SK-N-SH treated with all-trans-retinoic acid at 6 μM for 48 hours (cell line): ENCODE measurements around the gene CMIP.

ENCODE experiments used
- ATAC-seq: fragments of 200-7000 bp; cut with Tn5 transposase; 3 replicates; pipeline ENCODE4 v1.9.1; 2020; ENCODE audit warnings: mild to moderate bottlenecking, moderate library complexity
- ARNTL ChIP-seq: fragments of 450-650 bp; formaldehyde crosslinking; IDR thresholded peaks from 2 replicates; pipeline ENCODE4 v1.5.0; 2020; ENCODE audit warnings: low read depth, mild to moderate bottlenecking, moderate library complexity, borderline replicate concordance
- BACH2 ChIP-seq: fragments of 250-450 bp; sonication (Bioruptor Pico); IDR thresholded peaks from 2 replicates; pipeline ENCODE4 v1.9.0; 2021; ENCODE audit warnings: mild to moderate bottlenecking, borderline replicate concordance
- CSDC2 ChIP-seq: fragments of 250-450 bp; sonication (Bioruptor Pico); IDR thresholded peaks from 2 replicates; pipeline ENCODE4 v1.5.0; 2020; ENCODE audit warnings: mild to moderate bottlenecking, moderate library complexity
- ESRRG ChIP-seq: fragments of 250-450 bp; sonication (Bioruptor Pico); IDR thresholded peaks from 2 replicates; pipeline ENCODE4 v1.6.1; 2021; ENCODE audit warnings: mild to moderate bottlenecking
- ISL1 ChIP-seq: fragments of 250-450 bp; sonication (Bioruptor Pico); IDR thresholded peaks from 2 replicates; pipeline ENCODE4 v2.1.2; 2022; ENCODE audit warnings: mild to moderate bottlenecking, moderate library complexity
- OSR1 ChIP-seq: fragments of 250-450 bp; sonication (Bioruptor Pico); IDR thresholded peaks from 2 replicates; pipeline ENCODE4 v1.8.0; 2022; ENCODE audit warnings: moderate library complexity, mild to moderate bottlenecking, inconsistent platforms
- PPARA ChIP-seq: fragments of 250-450 bp; sonication (Bioruptor Pico); IDR thresholded peaks from 2 replicates; pipeline ENCODE4 v1.5.0; 2020; ENCODE audit warnings: mild to moderate bottlenecking, borderline replicate concordance
- RARB ChIP-seq: fragments of 250-450 bp; sonication (Bioruptor Pico); IDR thresholded peaks from 2 replicates; pipeline ENCODE4 v1.8.0; 2021; ENCODE audit warnings: mild to moderate bottlenecking, moderate library complexity
- SNAI2 ChIP-seq: fragments of 250-450 bp; sonication (Bioruptor Pico); IDR thresholded peaks from 2 replicates; pipeline ENCODE4 v1.5.0; 2020; ENCODE audit warnings: mild to moderate bottlenecking, moderate library complexity
- TCF4 ChIP-seq: fragments of 250-450 bp; sonication (Bioruptor Pico); IDR thresholded peaks from 2 replicates; pipeline ENCODE4 v1.8.0; 2021; ENCODE audit warnings: mild to moderate bottlenecking, moderate library complexity, borderline replicate concordance
- TOX ChIP-seq: fragments of 250-450 bp; sonication (Bioruptor Pico); IDR thresholded peaks from 2 replicates; pipeline ENCODE4 v1.8.0; 2021; ENCODE audit warnings: mild to moderate bottlenecking, moderate library complexity, borderline replicate concordance
- ZC3H10 ChIP-seq: fragments of 250-450 bp; sonication (Bioruptor Pico); IDR thresholded peaks from 2 replicates; pipeline ENCODE4 v1.5.1; 2021; ENCODE audit warnings: mild to moderate bottlenecking, moderate library complexity
- ZFP3 ChIP-seq: fragments of 250-450 bp; sonication (Bioruptor Pico); IDR thresholded peaks from 2 replicates; pipeline ENCODE4 v1.5.0; 2020; ENCODE audit warnings: mild to moderate bottlenecking, moderate library complexity
- ZFP30 ChIP-seq: fragments of 450-650 bp; formaldehyde crosslinking; IDR thresholded peaks from 2 replicates; pipeline ENCODE4 v1.5.0; 2022; ENCODE audit warnings: mild to moderate bottlenecking, moderate library complexity
- ZNF565 ChIP-seq: fragments of 450-650 bp; formaldehyde crosslinking; conservative IDR thresholded peaks from 2 replicates; pipeline ENCODE4 v1.5.0; 2020; ENCODE audit warnings: low read depth, mild to moderate bottlenecking, moderate library complexity
- ZNF70 ChIP-seq: fragments of 450-650 bp; formaldehyde crosslinking; IDR thresholded peaks from 2 replicates; pipeline ENCODE4 v1.5.0; 2020; ENCODE audit warnings: mild to moderate bottlenecking, moderate library complexity
- ZNF8 ChIP-seq: fragments of 450-650 bp; formaldehyde crosslinking; IDR thresholded peaks from 2 replicates; pipeline ENCODE4 v1.5.0; 2020; ENCODE audit warnings: mild to moderate bottlenecking, moderate library complexity
- TF ChIP-seq, protein P1 (sequence below): fragments of 250-450 bp; sonication (Bioruptor Pico); IDR thresholded peaks from 2 replicates; pipeline ENCODE4 v1.5.1; 2020; ENCODE audit warnings: low read depth, mild to moderate bottlenecking, moderate library complexity
- TF ChIP-seq, protein P2 (sequence below): fragments of 250-450 bp; sonication (Bioruptor Pico); IDR thresholded peaks from 2 replicates; pipeline ENCODE4 v1.8.0; 2021; ENCODE audit warnings: low read depth, mild to moderate bottlenecking, moderate library complexity, borderline replicate concordance
- TF ChIP-seq, protein P3 (sequence below): fragments of 250-450 bp; sonication (Bioruptor Pico); IDR thresholded peaks from 2 replicates; pipeline ENCODE4 v1.5.1; 2021; ENCODE audit warnings: mild to moderate bottlenecking, moderate library complexity
- TF ChIP-seq, protein P4 (sequence below): fragments of 250-450 bp; sonication (Bioruptor Pico); IDR thresholded peaks from 2 replicates; pipeline ENCODE4 v1.8.0; 2020; ENCODE audit warnings: mild to moderate bottlenecking, moderate library complexity, borderline replicate concordance
- TF ChIP-seq, protein P5 (sequence below): fragments of 250-450 bp; sonication (Bioruptor Pico); IDR thresholded peaks from 2 replicates; pipeline ENCODE4 v1.5.0; 2020; ENCODE audit warnings: mild to moderate bottlenecking, moderate library complexity

CMIP gene

GRCh38 chr16:81427219-81427618, 17.4 kb upstream of the CMIP start:
- ATAC-seq, result no peak
- no peak for TF ChIP-seq BACH2 (CRISPR knock-in tag)
- TF ChIP-seq, protein P1, sequence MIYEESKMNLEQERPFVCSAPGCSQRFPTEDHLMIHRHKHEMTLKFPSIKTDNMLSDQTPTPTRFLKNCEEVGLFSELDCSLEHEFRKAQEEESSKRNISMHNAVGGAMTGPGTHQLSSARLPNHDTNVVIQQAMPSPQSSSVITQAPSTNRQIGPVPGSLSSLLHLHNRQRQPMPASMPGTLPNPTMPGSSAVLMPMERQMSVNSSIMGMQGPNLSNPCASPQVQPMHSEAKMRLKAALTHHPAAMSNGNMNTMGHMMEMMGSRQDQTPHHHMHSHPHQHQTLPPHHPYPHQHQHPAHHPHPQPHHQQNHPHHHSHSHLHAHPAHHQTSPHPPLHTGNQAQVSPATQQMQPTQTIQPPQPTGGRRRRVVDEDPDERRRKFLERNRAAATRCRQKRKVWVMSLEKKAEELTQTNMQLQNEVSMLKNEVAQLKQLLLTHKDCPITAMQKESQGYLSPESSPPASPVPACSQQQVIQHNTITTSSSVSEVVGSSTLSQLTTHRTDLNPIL (CRISPR knock-in tag), result no peak
- no peak for TF ChIP-seq SNAI2
- no peak for TF ChIP-seq TCF4 (CRISPR knock-in tag)
- TF ChIP-seq ZNF70 (CRISPR knock-in tag), result no peak
- TF ChIP-seq ZFP3 (CRISPR knock-in tag), result no peak
- no peak for TF ChIP-seq TOX
- TF ChIP-seq PPARA (CRISPR knock-in tag), result no peak
- TF ChIP-seq ZFP30 (CRISPR knock-in tag), result no peak
- no peak for TF ChIP-seq OSR1 (CRISPR knock-in tag)
- no peak for TF ChIP-seq ZNF8 (CRISPR knock-in tag)
- TF ChIP-seq, protein P2, sequence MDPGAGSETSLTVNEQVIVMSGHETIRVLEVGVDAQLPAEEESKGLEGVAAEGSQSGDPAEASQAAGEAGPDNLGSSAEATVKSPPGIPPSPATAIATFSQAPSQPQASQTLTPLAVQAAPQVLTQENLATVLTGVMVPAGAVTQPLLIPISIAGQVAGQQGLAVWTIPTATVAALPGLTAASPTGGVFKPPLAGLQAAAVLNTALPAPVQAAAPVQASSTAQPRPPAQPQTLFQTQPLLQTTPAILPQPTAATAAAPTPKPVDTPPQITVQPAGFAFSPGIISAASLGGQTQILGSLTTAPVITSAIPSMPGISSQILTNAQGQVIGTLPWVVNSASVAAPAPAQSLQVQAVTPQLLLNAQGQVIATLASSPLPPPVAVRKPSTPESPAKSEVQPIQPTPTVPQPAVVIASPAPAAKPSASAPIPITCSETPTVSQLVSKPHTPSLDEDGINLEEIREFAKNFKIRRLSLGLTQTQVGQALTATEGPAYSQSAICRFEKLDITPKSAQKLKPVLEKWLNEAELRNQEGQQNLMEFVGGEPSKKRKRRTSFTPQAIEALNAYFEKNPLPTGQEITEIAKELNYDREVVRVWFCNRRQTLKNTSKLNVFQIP (CRISPR knock-in tag), result no peak
- TF ChIP-seq, protein P3, sequence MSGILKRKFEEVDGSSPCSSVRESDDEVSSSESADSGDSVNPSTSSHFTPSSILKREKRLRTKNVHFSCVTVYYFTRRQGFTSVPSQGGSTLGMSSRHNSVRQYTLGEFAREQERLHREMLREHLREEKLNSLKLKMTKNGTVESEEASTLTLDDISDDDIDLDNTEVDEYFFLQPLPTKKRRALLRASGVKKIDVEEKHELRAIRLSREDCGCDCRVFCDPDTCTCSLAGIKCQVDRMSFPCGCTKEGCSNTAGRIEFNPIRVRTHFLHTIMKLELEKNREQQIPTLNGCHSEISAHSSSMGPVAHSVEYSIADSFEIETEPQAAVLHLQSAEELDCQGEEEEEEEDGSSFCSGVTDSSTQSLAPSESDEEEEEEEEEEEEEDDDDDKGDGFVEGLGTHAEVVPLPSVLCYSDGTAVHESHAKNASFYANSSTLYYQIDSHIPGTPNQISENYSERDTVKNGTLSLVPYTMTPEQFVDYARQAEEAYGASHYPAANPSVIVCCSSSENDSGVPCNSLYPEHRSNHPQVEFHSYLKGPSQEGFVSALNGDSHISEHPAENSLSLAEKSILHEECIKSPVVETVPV (CRISPR knock-in tag), result no peak
- TF ChIP-seq ISL1 (CRISPR knock-in tag), result no peak
- TF ChIP-seq, protein P4, sequence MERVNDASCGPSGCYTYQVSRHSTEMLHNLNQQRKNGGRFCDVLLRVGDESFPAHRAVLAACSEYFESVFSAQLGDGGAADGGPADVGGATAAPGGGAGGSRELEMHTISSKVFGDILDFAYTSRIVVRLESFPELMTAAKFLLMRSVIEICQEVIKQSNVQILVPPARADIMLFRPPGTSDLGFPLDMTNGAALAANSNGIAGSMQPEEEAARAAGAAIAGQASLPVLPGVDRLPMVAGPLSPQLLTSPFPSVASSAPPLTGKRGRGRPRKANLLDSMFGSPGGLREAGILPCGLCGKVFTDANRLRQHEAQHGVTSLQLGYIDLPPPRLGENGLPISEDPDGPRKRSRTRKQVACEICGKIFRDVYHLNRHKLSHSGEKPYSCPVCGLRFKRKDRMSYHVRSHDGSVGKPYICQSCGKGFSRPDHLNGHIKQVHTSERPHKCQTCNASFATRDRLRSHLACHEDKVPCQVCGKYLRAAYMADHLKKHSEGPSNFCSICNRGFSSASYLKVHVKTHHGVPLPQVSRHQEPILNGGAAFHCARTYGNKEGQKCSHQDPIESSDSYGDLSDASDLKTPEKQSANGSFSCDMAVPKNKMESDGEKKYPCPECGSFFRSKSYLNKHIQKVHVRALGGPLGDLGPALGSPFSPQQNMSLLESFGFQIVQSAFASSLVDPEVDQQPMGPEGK (CRISPR knock-in tag), result no peak

DNA sequence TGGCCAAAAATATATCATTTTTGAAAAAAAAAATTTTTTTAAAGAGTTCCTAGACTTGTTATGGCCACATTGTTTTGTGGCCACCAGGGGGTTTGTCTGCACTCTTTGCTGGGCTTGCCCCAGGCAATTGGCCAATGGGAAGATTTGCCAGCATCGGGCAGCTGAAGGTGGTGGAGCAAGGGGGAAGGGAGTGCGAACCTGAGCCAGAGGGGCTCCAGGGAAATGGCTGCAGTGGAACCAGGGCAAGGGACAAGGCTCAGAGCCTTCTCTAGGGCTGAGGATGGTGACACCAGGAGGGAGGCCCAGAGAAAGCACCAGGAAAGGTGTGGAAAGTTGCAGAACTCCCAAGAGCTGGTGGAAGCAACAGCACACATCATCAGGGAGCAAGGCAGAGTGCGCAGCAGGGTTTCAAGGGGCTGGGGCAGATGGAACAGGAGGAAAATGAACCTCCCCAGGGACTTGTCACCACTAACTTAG, 15.5 kb upstream of the CMIP start:
- TF ChIP-seq ESRRG (CRISPR knock-in tag) (no peak), BACH2 (CRISPR knock-in tag) (no peak), ARNTL (no peak), PPARA (CRISPR knock-in tag) (no peak), ZNF70 (CRISPR knock-in tag) (no peak), CSDC2 (CRISPR knock-in tag) (no peak), TOX (no peak), OSR1 (CRISPR knock-in tag) (no peak), TCF4 (CRISPR knock-in tag) (no peak), ZFP3 (CRISPR knock-in tag) (no peak), RARB (CRISPR knock-in tag) (no peak), ISL1 (CRISPR knock-in tag) (no peak), ZNF565 (CRISPR knock-in tag) (no peak), ZNF8 (CRISPR knock-in tag) (no peak), ZC3H10 (CRISPR knock-in tag) (no peak)
- TF ChIP-seq, protein P5, sequence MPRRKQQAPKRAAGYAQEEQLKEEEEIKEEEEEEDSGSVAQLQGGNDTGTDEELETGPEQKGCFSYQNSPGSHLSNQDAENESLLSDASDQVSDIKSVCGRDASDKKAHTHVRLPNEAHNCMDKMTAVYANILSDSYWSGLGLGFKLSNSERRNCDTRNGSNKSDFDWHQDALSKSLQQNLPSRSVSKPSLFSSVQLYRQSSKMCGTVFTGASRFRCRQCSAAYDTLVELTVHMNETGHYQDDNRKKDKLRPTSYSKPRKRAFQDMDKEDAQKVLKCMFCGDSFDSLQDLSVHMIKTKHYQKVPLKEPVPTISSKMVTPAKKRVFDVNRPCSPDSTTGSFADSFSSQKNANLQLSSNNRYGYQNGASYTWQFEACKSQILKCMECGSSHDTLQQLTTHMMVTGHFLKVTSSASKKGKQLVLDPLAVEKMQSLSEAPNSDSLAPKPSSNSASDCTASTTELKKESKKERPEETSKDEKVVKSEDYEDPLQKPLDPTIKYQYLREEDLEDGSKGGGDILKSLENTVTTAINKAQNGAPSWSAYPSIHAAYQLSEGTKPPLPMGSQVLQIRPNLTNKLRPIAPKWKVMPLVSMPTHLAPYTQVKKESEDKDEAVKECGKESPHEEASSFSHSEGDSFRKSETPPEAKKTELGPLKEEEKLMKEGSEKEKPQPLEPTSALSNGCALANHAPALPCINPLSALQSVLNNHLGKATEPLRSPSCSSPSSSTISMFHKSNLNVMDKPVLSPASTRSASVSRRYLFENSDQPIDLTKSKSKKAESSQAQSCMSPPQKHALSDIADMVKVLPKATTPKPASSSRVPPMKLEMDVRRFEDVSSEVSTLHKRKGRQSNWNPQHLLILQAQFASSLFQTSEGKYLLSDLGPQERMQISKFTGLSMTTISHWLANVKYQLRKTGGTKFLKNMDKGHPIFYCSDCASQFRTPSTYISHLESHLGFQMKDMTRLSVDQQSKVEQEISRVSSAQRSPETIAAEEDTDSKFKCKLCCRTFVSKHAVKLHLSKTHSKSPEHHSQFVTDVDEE (CRISPR knock-in tag), result no peak
- TF ChIP-seq, protein P2 (CRISPR knock-in tag), result no peak
- TF ChIP-seq, protein P4 (CRISPR knock-in tag), result no peak
- TF ChIP-seq, protein P3 (CRISPR knock-in tag), result no peak
- TF ChIP-seq, protein P1 (CRISPR knock-in tag), result no peak
- ATAC-seq, result peak; percentile 91
